Keratinocyte (primary cell): Measurements from ENCODE around the gene SERPINA1.

ENCODE experiments used
- EZH2 ChIP-seq: IDR thresholded peaks from one replicate; pipeline ENCODE4 v1.6.1; 2012; ENCODE audit warnings: inconsistent platforms, mild to moderate bottlenecking, low read length, moderate library complexity
- TF ChIP-seq, protein P1 (sequence below), 3 experiments: IDR thresholded peaks in 1 of 3; conservative IDR thresholded peaks in 1 of 3; optimal IDR thresholded peaks in 1 of 3; 2 replicates in 2 of 3; 3 replicates in 1 of 3; pipeline versions ENCODE3 to v1.5.1; 2011; ENCODE audit warnings: low read length in 3 of 3, mild to moderate bottlenecking in 3 of 3, moderate library complexity in 2 of 3, control low read depth in 1 of 3, inconsistent platforms in 1 of 3; ENCODE audit not compliant: insufficient read depth in 2 of 3; ENCODE audit errors: extremely low read depth in 1 of 3

DNA sequence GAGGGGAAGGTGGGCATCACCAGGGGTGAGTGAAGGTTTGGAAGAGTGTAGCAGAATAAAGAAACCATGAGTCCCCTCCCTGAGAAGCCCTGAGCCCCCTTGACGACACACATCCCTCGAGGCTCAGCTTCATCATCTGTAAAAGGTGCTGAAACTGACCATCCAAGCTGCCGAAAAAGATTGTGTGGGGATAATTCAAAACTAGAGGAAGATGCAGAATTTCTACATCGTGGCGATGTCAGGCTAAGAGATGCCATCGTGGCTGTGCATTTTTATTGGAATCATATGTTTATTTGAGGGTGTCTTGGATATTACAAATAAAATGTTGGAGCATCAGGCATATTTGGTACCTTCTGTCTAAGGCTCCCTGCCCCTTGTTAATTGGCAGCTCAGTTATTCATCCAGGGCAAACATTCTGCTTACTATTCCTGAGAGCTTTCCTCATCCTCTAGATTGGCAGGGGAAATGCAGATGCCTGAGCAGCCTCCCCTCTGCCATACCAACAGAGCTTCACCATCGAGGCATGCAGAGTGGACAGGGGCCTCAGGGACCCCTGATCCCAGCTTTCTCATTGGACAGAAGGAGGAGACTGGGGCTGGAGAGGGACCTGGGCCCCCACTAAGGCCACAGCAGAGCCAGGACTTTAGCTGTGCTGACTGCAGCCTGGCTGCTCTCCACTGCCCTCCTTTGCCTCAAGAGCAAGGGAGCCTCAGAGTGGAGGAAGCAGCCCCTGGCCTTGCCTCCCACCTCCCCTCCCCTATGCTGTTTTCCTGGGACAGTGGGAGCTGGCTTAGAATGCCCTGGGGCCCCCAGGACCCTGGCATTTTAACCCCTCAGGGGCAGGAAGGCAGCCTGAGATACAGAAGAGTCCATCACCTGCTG is 7.0 kb downstream of the SERPINA1 start:
- TF ChIP-seq, protein P1, sequence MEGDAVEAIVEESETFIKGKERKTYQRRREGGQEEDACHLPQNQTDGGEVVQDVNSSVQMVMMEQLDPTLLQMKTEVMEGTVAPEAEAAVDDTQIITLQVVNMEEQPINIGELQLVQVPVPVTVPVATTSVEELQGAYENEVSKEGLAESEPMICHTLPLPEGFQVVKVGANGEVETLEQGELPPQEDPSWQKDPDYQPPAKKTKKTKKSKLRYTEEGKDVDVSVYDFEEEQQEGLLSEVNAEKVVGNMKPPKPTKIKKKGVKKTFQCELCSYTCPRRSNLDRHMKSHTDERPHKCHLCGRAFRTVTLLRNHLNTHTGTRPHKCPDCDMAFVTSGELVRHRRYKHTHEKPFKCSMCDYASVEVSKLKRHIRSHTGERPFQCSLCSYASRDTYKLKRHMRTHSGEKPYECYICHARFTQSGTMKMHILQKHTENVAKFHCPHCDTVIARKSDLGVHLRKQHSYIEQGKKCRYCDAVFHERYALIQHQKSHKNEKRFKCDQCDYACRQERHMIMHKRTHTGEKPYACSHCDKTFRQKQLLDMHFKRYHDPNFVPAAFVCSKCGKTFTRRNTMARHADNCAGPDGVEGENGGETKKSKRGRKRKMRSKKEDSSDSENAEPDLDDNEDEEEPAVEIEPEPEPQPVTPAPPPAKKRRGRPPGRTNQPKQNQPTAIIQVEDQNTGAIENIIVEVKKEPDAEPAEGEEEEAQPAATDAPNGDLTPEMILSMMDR (optimal IDR thresholded peaks at IDR 0.05 in 1 of 3, IDR thresholded peaks at IDR 0.05 in 1 of 3, conservative IDR thresholded peaks at IDR 0.05 in 1 of 3; ENCODE audit: extremely low read depth in 1 of 3, insufficient read depth in 2 of 3, low read length in 3 of 3): no peak
- TF ChIP-seq EZH2: no peak
